ENCODE data around the gene HRH2.
"Not testable (repeated sequence)": the region's sequence is repeated elsewhere in the genome, so short reads cannot be mapped to it uniquely, and the experiment has no call there.

HRH2 gene

DNA sequence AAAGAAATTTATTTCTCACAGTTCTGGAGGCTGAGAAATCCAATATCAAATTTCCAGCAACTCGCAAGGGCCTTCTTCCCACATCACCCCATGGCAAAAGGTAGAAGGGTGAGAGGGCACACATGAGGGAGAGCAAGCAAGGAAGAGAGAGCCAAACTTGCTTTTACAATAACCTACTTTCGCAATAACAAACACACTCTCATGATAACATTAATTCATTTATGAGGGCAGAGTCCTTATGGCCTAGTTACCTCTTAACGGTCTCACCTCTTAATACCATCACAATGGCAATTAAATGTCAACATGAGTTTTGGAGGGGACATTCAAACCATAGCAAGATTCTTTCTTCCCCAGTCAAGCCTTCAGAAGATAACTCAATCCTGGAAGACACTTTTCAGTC is 11.6 kb upstream of the HRH2 start:
- DNase-seq (ENCODE audit: low read depth in 2 of 2) = no peak

- no peak for DNase-seq (ENCODE audit: low read depth in 2 of 2)
Measured at GRCh38 chr5:175649967-175650366, 7.9 kb upstream of the HRH2 start.

DNA sequence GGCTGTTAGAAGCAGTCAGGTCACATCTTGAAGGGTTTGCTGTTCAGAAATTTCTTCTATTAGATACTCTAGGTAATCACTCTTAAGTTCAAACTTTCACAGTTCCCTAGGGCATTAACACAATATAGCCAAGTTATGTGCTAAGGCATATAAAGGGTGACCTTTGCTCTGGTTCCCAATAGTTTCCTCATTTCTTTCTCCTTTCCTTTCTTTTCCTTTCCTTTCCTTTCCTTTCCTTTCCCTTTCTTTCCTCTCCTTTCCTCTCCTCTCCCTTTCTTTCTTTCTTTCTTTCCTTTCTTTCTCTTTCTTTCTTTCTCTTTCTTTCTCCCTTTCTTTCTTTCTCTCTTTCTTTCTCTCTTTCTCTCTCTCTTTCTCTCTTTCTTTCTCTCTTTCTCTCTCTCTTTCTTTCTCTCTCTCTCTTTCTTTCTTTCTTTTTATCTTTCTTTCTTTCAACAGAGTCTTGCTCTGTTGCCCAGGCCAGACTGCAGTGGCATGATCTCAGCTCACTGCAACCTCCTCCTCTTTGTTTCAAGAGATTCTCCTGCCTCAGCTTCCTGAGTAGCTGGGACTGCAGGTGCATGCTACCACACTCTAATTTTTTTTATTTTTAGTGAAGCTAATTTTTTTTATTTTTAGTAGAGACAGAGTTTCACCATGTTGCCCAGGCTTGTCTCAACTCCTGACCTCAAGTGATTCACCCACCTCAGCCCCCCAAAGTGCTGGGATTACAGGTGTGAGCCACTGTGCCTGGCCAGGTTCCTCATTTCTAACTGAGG is 7.3 kb upstream of the HRH2 start:
- not testable (repeated sequence) for DNase-seq (ENCODE audit: low read depth in 2 of 2)

DNA sequence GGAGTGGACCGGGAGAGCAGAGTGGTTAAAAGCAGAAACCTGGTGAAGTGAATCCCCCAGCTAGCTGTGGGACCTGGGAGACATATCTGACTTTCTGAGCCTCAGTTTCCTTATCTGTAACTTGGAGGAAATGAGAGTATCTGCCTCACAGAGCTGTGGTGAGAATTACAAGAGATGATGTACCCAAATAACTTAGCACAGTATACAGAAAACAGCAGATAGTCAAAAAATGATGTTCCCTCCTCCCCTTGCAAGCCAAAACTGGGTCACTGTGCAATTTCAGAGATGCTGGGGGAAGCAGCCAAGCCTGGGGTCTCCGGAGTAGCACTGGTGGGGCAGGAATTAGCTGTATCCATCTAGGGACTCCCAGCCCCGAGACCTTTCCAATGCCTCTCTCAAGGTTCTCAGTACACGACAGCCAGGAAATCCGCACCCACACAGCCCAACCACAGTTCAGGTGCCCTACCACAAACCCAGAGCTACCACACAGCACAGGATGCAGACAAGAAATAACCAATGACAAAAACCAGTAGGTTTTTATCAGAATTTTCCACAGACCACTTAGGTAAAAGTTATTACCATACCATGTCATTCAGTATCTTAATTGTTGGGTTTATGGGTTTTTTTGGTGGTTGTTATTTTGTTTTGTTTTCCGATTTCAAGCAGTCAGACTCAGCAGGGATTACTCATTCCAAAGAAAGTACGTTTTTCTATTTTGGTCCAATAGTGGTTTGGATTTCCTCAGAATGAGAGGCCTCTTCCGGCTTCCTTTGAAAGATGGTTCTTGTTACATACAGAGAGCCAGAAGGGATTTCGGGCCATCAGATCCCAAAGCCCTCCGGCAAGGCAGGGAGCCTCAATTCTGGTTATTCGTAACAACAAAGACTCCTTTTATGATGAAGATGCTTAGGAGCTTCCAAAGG is 4.9 kb upstream of the HRH2 start:
- no peak for DNase-seq (ENCODE audit: low read depth in 2 of 2)

DNA sequence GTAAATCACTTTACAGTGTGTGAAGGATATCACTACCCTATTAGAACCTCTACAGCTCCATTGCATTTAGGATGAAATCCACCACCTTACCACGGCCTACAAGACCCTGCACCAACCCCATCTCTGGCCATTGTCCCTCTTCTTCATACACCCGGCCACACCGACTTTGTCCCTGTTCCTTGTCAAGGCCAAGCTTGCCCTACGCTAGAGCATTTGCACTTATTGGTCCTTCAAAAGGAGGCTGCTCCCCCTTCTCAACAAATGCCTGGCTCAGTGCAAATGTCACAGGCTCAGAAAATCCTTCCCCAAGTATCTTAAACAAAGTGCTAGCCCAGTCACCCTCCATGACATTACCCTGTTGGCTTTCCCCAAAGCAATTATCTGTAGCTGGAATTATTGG is 4.1 kb upstream of the HRH2 start:
- no peak for DNase-seq (ENCODE audit: low read depth in 2 of 2)

- no peak for DNase-seq (ENCODE audit: low read depth in 2 of 2)
Measured at GRCh38 chr5:175654339-175654738, 3.5 kb upstream of the HRH2 start.

DNA sequence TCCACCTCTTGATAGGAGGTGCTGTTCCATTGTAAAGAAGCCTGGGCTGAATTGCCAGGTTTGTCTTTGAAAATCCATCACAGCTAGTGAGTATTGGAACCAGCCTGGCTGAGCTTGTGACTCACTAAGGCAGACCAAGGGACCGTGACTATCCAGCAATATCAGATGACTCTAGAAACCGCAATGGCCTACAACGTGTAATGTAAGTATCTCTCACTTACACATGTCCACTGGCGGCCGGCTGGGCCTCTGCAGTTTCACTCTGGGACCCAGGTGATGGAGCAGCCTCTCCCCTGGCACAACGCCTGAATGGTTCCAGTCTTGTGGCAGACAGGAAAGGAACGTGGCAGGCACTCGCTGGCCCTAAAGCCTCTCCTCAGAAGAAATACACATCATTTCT is 3.1 kb upstream of the HRH2 start:
- DNase-seq (ENCODE audit: low read depth in 2 of 2) = no peak

DNA sequence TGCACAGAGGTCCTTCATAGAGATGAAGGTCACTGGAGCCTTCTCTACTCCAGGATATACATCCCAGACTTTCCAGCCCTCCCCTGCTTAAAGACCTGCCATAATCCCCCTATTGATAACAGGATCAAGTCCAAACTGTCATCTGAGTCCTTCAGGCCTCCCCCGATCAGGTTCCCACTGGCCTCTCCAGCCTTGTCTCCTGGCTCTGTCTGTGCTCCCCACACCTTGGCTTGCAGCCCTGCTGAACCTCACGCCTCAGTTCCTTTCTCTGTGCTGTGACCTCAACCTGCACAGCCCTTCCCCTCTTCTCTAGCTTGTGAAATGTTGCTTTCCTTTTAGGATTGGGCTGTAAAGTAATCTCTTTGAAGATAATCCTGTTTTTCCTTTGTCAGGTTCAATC is 2.5 kb upstream of the HRH2 start:
- no peak for DNase-seq (ENCODE audit: low read depth in 2 of 2)

DNA sequence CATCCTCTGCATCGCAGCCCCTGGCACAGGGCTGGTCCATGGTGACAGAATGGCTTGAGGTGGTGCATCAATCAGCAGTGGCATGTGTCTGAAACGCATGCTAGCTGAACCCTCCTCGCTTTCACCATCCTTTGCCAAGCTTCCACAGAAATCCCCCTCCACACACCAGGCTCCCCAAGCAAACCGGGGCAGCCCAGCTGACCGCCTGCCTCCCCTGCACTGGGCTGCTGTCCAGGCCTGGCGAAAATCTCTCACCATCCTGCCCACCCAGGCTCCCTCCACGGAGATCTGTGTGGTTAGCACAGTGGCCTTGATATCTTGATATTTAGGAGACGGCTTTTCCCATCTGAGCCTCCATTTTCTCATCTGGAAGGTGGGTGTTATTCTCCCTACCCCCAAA is 905 bp upstream of the HRH2 start:
- DNase-seq (ENCODE audit: low read depth in 2 of 2) = no peak

DNA sequence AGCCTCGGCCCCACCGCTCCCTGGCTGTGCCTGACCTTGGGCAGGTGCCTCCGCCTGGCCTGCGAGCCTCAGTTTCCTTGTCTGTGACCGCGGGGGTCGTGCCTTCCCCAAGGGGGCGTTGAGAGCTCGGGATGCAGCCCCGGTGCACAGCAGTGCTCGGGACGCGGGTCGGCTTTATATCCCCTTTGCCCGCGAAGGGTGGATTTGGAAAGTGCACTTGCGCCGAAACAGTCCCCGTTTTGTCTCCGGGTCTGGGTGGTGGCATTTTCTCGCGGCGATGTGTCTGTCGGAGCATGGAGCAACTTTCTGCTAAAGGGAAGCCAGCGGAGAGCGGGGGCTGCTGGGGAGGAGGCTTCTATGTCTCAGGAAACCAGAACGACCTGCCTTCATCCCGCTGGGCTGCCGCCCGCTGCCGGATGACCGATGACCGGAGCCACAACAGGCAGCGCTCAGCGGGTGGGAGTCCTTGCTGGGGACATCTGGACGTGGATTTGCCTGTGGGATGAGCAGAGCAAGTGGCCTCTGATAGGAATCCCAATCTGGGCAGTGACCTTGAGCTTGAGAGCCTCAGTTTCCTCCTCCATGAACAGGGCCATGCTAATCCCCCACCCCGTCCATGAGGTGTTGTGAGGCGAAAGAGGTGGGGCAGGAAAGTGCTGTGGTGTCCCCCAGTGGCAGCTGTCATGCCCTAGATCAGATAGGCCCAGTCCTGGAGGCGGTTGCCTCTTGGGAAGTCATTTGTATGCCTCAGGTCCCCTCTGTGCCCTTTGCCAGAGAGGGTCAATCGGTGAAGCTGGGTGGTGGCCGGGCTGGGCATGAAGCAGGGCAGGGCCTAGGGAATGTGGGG is 651 bp downstream of the HRH2 start:
- DNase-seq (ENCODE audit: low read depth in 2 of 2) = no peak

GRCh38 chr5:175659546-175660253 is 1.8 kb downstream of the HRH2 start:
- no peak for DNase-seq (ENCODE audit: low read depth in 2 of 2)

DNA sequence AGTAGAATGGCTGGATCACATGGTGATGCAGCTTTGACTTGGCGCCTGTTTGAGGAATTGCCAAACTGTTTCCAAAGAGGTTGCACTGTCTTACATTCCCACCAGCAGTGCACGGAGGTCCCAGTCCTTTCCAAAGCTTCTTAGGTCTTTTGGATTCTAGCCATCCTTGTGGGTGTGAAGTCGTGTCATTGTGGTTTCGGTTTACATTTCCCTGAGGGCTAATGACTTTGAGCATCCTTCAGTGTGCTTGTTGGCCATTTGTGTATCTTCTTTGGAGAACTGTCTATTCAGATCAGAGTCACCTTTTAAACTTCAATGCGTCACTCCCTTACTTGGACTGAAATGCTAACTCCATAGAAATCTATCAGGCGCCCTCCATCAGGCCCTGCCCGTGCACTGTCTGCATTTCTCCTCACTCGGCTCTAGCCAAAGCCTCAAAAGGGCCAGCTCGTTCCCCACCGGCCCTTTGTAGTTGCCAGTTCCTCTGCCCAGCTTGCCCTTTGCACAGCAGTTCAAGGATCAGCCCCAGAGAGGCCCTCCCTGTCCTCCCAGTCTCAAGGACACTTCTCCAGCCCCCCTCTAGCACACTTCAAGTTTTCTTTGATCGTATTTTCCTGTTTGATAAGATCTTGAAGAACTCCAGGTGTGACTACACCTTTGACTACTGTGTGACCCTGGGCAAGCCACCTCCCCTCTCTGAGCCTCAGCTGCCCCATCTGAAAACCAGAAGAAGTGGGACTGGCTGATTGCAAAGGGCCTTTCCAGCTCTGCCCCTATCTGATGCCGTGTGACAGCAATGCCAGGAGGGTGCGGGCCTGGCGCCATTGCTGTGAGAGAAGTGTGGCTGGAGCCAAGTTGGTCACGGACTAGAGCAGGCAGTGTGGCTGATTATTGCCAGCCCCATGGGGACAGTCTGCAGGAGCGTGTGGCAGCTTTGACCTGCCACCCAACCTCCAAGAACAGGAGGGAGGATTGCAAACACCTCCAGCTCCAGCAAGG is 5.6 kb downstream of the HRH2 start:
- no peak for DNase-seq (ENCODE audit: low read depth in 2 of 2)

GRCh38 chr5:175664723-175665122 is 6.9 kb downstream of the HRH2 start:
- DNase-seq (ENCODE audit: low read depth in 2 of 2) = no peak

- no peak for DNase-seq (ENCODE audit: low read depth in 2 of 2)
Measured at GRCh38 chr5:175666216-175666615, 8.3 kb downstream of the HRH2 start.

- DNase-seq (ENCODE audit: low read depth in 2 of 2) = no peak
Measured at GRCh38 chr5:175668006-175668405, 10.1 kb downstream of the HRH2 start.

DNA sequence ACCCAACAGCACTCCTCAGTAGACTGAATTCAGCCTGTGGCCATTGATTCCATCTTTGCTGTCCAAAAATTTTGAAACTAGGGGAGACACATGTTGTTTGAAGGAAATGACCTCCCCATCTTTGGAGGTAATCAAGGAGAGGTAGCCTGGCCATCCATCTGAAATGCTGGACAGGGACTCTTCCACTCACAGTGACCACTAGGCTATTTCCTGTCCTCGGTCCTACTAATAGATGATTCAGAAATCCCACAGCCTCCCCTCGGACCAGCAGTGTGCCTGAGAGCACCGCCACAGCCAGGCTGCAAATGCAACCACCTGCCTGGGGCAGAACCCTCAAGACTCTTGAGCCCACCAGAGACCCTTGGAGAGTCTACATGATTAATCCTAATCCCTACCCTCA is 12.5 kb downstream of the HRH2 start:
- no peak for DNase-seq (ENCODE audit: low read depth in 2 of 2)

GRCh38 chr5:175671013-175671412 is 13.1 kb downstream of the HRH2 start:
- no peak for DNase-seq (ENCODE audit: low read depth in 2 of 2)

GRCh38 chr5:175672976-175673648 is 15.2 kb downstream of the HRH2 start:
- no peak for DNase-seq (ENCODE audit: low read depth in 2 of 2)

DNA sequence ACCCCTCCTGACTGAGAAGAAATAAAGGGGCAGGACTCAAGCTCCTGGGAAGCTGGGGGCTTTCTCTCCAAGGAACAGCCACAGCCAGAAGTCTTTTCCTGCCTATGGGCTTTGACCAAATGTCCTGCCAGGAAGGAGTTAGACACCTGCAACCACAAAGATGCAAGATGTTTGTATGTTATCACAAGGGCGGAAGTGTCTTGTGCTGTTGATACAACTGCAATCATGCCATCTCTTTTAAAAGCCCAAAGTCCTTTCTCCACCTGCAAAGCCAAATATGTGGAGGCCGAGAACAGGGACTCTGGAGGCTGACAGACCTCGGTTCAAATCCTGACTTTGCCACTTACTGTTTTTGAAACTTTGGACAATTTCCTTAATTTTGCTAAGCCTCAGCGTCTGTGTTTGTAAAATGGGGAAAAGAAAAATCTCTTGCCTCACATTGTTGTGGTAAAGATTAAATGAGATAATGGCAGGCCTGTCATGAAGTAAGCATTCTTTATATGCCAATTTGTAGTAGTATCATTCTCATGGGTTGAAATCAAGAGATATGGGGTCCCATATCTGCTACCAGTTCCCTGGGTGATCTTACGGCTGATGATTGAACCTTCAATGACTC is 17.0 kb downstream of the HRH2 start:
- no peak for DNase-seq (ENCODE audit: low read depth in 2 of 2)
